Measurements from ENCODE around the gene MCAM.

Gene MCAM

GRCh38 chr11:119307219-119307618 is 9.7 kb downstream of the MCAM start:
- DNase-seq (ENCODE audit: low read depth, low spot score): no peak

DNA sequence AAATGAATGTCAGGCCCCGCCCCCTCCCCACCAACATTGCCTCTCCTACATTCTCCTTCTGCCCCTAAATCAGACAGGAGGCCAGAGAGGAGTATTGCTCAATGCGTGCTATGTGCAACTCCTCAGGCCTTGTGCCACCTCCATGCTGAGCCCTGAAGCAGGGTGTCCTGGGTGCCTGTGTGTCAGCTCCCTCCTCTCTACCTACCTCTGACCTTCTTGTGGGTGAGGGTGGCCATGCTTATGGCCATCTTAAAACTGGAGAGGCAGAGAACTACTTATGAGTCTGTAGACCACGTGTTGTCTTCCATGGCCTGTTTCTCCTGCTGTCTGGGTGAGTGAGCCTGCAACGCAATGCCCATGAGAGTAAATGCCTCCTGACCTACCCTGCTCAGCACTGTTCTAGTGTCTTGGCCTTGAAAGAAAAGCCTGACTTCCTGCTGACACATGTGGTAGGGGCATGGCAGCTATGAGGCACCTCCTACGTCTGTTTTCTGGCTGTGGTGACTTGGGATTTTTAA is 10.5 kb downstream of the MCAM start:
- no peak for DNase-seq (ENCODE audit: low read depth, low spot score)

DNA sequence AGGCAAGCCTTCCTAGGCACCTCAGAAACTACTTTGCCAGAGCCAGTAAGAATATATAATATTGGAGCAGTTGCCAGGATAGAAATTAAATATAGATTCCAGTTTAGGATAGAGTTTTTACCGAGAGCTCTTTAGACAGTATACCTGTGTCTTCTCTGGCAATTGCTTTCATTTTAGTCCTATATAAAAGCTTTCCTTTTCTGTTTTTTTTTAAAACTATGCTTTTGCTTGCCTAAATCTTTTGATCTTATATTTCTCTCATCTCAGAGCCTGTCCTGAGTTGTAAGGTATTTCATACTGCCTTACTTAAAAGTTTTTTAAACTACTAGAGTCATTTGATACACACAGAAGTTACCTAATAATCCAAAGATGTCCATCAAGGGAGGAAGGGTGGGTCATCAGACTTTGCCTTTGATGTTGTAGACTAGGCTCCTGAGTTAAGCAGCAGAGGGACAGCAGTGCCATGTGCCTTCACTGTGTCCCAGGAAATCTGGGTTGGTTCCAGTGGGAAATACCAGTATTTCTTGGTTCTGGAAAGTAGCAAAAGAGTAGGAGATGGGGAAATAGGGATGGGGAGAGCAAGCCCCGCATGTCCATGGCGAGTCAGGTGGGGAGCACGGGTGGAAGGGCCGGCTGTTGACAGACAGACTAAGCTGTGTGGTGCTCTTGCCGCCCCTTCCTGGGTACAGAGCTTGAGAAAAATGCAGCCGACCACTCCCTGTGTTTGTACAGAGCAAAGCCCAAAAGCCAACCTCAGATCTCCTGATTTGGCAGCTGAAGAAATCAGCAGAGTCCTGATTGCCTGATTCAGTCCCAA is 11.2 kb downstream of the MCAM start:
- no peak for DNase-seq (ENCODE audit: low read depth, low spot score)

- no peak for DNase-seq (ENCODE audit: low read depth, low spot score)
Measured at GRCh38 chr11:119303227-119303718, 13.7 kb downstream of the MCAM start.

- no peak for DNase-seq (ENCODE audit: low read depth, low spot score)
Measured at GRCh38 chr11:119300198-119300964, 16.5 kb downstream of the MCAM start.

- DNase-seq (ENCODE audit: low read depth, low spot score): no peak
Measured at GRCh38 chr11:119299416-119299815, 17.5 kb downstream of the MCAM start.

DNA sequence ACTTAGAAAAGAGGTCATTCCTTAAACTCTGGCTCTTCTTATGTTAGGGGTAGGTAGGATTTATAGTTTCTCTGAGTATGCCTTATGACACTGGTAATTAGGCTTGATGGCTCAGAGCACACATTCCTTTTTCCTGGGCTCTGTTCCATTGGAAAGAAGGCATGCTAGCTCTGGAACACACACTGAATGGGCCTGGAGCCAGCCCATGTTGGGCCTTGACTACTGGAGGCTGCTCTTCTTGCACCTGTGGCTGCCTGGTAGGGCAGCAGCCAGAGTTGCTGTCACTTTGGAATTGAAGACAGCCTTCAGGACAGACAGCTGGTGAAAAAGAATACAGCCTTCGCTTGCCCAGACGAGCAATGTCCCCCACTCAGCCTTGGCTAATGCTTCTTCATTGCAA is 18.2 kb downstream of the MCAM start:
- no peak for DNase-seq (ENCODE audit: low read depth, low spot score)

GRCh38 chr11:119297938-119298337 is 19.0 kb downstream of the MCAM start:
- no peak for DNase-seq (ENCODE audit: low read depth, low spot score)

DNA sequence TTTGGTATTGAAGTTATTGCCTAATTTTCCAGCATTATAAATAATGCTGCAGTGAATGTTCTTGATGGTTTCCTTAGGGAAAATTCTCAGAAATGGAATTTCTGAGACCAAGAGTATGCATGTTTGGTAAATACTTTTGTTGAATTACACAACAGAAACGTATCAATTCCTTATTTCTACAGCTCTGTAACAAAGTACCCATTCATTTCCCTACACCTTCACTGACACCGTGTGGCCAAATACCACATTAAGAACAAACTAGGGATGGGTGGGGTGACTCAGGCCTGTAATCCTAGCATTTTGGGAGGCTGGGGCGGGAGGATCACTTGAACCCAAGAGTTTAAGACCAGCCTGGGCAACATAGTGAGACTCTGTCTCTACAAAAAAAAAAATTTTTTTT is 21.8 kb downstream of the MCAM start:
- no peak for DNase-seq (ENCODE audit: low read depth, low spot score)

DNA sequence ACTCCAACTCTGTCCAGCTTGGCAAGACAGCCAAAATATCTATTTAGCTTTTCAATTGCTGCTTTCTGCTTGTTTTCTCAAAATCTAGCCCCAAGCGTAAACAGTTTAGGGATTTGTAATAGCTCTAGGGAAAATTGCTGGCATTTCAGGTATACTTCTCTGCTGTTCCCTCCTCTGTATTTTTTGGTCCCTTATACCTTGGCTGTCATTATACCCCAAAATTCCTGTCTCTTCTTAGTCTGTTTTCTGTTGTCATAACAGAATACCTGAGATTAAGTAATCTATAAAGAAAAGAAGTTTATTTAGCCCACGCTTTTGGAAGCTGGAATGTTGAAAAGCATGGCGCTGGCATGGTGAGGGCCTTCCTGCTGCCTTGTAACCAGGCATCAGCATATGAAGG is 23.5 kb downstream of the MCAM start:
- no peak for DNase-seq (ENCODE audit: low read depth, low spot score)

GRCh38 chr11:119290894-119291497 is 25.9 kb downstream of the MCAM start:
- DNase-seq (ENCODE audit: low read depth, low spot score): no peak

DNA sequence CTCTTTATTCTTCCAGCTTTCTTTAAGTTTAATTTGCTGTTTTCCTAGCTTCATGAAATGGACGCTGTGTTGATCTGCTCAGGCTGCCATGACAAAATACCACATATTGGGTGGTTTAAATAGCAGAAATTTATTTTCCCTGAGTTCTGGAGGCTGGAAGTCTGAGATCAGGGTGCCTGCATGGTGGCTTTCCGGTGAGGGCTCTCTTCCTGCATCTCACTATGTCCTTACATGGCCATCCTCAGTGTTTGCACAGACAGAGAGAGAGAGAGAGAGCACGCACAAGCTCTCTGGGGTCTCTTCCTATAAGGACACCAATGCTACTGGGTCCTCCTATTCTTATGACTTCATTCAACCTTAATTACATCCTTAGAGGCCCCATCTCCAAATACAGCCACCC is 28.7 kb downstream of the MCAM start:
- DNase-seq (ENCODE audit: low read depth, low spot score): no peak

- DNase-seq (ENCODE audit: low read depth, low spot score): no peak
Measured at GRCh38 chr11:119285431-119285830, 31.5 kb downstream of the MCAM start.

DNA sequence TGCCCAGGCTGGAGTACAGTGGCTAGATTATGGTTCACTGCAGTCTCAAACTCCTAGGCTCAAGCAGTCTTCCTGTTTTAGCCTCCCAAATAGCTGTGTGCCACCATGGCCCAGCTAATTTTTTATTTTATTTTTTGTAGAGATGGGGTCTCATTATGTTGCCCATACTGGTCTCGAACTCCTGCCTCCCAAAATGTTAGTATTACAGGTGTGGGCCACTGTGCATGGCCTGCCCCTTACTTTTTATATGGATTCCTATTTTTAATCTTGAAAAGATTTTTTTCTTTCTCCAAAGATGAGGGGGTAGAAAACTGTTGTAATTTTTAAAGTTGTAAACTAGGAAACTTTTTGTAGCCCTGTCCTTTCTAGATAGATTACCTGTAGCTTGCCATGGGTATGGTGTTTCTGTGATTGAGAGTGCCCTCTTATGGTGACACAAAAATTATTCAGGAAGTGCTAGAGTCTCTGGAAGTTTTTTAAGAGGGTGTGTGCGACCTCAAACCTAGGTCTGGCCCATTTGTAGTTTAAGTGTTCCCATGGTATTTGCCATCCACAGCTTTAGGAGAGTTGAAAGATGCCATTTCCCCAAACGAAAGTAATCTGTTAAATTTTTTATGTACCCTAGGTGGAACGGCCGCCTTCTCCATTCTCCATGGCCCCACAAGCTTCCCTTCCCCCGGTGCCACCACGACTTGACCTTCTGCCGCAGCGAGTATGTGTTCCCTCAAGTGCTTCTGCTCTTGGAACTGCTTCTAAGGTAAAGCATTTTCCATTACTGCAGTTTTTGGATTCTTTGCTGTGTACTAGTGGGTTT is 32.4 kb downstream of the MCAM start:
- DNase-seq (ENCODE audit: low read depth, low spot score): no peak

DNA sequence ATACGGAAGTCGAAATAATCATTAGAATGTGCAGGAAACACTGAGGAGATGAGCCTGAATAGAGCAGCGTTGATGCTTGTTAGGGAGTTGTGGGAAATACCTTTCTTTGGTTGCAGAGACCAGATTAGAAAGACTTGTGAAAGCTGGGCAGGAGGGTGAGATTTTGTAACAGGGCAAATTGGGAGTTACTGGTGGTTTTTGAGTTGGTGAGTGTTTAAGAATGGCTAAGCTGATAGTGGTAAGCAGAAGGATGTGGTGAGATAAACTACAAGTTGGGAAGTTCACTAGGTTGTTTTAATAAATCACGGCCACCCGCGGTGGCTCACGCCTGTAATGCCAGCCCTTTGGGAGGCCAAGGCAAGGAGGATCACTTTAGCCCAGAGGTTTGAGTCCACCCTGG is 34.4 kb downstream of the MCAM start:
- no peak for DNase-seq (ENCODE audit: low read depth, low spot score)

- no peak for DNase-seq (ENCODE audit: low read depth, low spot score)
Measured at GRCh38 chr11:119277660-119278059, 39.3 kb downstream of the MCAM start.

GRCh38 chr11:119273721-119274120 is 43.2 kb downstream of the MCAM start:
- no peak for DNase-seq (ENCODE audit: low read depth, low spot score)

DNA sequence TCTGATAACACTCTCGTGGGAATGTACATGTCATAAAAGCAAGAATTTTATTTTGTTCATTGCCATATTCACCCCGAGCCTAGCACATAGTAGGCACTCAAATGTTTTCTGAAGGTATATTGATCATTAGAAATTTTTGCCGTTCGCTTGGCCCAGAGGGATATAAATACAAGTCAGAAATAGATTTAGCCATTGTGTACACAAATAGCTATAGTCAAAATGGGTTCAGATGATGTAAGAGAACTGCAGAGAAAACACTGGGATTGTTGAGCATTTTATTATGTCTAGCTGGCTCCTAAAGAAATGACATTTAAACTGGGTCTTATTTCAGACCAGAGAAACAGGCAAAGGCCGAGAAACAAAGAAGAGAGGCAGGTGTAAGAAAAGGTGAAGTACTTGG is 49.3 kb downstream of the MCAM start:
- no peak for DNase-seq (ENCODE audit: low read depth, low spot score)

- no peak for DNase-seq (ENCODE audit: low read depth, low spot score)
Measured at GRCh38 chr11:119266517-119267255, 50.2 kb downstream of the MCAM start.

GRCh38 chr11:119266063-119266462 is 50.9 kb downstream of the MCAM start:
- no peak for DNase-seq (ENCODE audit: low read depth, low spot score)
